ENCODE measurements around the gene TSPAN13.

TSPAN13 gene

GRCh38 chr7:16816824-16817223 is 63.3 kb downstream of the TSPAN13 start:
- no peak for DNase-seq

- DNase-seq: no peak
Measured at GRCh38 chr7:16817536-16817935, 64.0 kb downstream of the TSPAN13 start.

GRCh38 chr7:16818732-16819131 is 65.2 kb downstream of the TSPAN13 start:
- DNase-seq: no peak

- no peak for DNase-seq
Measured at GRCh38 chr7:16822029-16822428, 68.5 kb downstream of the TSPAN13 start.

- no peak for DNase-seq
Measured at GRCh38 chr7:16826060-16826459, 72.5 kb downstream of the TSPAN13 start.

GRCh38 chr7:16833373-16833772 is 79.8 kb downstream of the TSPAN13 start:
- DNase-seq: no peak

All from NCI-H446 (cell line).